ENCODE results near the gene STMP1. TPM values are rescaled to one million over a fixed set of nuclear protein-coding genes. Genes with fewer than 3 reads are reported as not detected.

STMP1 gene
- total and polyA plus RNA-seq, 2 of the 4 experiments (the other 2 are of a cell fraction) = 6.1 to 28.3 TPM

GRCh38 chr7:135666156-135666555 is 3.8 kb downstream of the STMP1 start:
- H4K20me1 ChIP-seq (ENCODE audit: insufficient read depth, low read length) = peaks cover 24% of the 10 kb centered on the region; the same call in 1 of the 2 replicates
- DNase-seq = peak; percentile 16
- no peaks in the 10 kb centered on the region for H3K9me3 ChIP-seq (ENCODE audit: control insufficient read depth, insufficient read depth, low read length)
- no peak overlapping the region for H3K56ac ChIP-seq (ENCODE audit: extremely low read depth, insufficient read depth, low read length)
- POLR2A ChIA-PET (ENCODE audit: unreplicated experiment) = no interaction called here
- no peak for TF ChIP-seq FOS (IDR thresholded peaks at IDR 0.05; ENCODE audit: low read depth, low read length)
- TF ChIP-seq ELK1 (IDR thresholded peaks at IDR 0.05; ENCODE audit: borderline replicate concordance, low read depth, low read length) = no peak
- peak; percentile 82 for TF ChIP-seq CEBPB (IDR thresholded peaks at IDR 0.05; ENCODE audit: low read depth, low read length)
- H4K8ac ChIP-seq (ENCODE audit: low read depth in 2 of 2, low read length in 2 of 2) = no peak overlapping the region
- no peak for ATAC-seq (ENCODE audit: low read depth)
- H2BK15ac ChIP-seq (ENCODE audit: low read depth, low read length) = no peak overlapping the region
- no peak overlapping the region for H2AK5ac ChIP-seq (ENCODE audit: low read depth, low read length)
- in situ Hi-C loops (cut with MboI; ENCODE audit: low sequenced_read_pairs) = loop anchor here (5.0 kb wide), 1 partner anchor 341 kb away; no protein-coding TSS in a partner anchor
- H3K4me1 ChIP-seq (ENCODE audit: control insufficient read depth, insufficient read depth, low read length) = peaks cover 13% of the 10 kb centered on the region
- no peak overlapping the region for H4K91ac ChIP-seq (ENCODE audit: insufficient read depth, low read depth, low read length)
- peaks cover 9% of the 10 kb centered on the region for H3K9me1 ChIP-seq (ENCODE audit: insufficient read depth, low read length)
- no peak overlapping the region for H2BK120ac ChIP-seq (ENCODE audit: low read depth, low read length)
- no peak overlapping the region for H3K4me3 ChIP-seq (ENCODE audit: insufficient read depth, low read depth, low read length)
- H3K27me3 ChIP-seq (ENCODE audit: control insufficient read depth, insufficient read depth, low read length) = no peaks in the 10 kb centered on the region
- 77% methylated on average over 5 of the region's 11 CpGs; no CpG with 5 or more reads in 1 of the 2 experiments for WGBS, 2 experiments (ENCODE audit: extremely low coverage in 2 of 2, insufficient read length in 1 of 2)
- H3K9ac ChIP-seq (ENCODE audit: low read depth, low read length) = no peak overlapping the region
- H3K27ac ChIP-seq (ENCODE audit: insufficient read depth, low read length) = no peak overlapping the region
- H2BK20ac ChIP-seq (ENCODE audit: low read depth, low read length) = no peak overlapping the region
- no peak overlapping the region for H2AFZ ChIP-seq (replicated peaks; ENCODE audit: low read length, poor library complexity)
- H4K5ac ChIP-seq (ENCODE audit: low read depth, low read length) = no peak overlapping the region
- no peak overlapping the region for H3K18ac ChIP-seq (ENCODE audit: low read depth, low read length)
- H3K4me2 ChIP-seq (ENCODE audit: low read depth, low read length) = no peak overlapping the region
- no TSS peak for BruUV-seq (replicated peaks)
- H3K23ac ChIP-seq (ENCODE audit: low read depth, low read length) = no peak overlapping the region
- no peak overlapping the region for H3K14ac ChIP-seq (replicated peaks; ENCODE audit: low read depth, low read length)
- intact Hi-C loops (cut with micrococcal nuclease) = loop anchor here (10.0 kb wide), 1 partner anchor 1209 kb away; no protein-coding TSS in a partner anchor
- H3K36me3 ChIP-seq (ENCODE audit: control insufficient read depth, insufficient read depth, low read length) = no peaks in the 10 kb centered on the region
- H2AK9ac ChIP-seq (replicated peaks; ENCODE audit: low read depth, low read length, poor library complexity) = no peak overlapping the region
- H2BK5ac ChIP-seq (ENCODE audit: low read depth, low read length, poor library complexity, severe bottlenecking) = no peak overlapping the region
- dilution Hi-C loops (cut with HindIII; ENCODE audit: low sequenced_read_pairs, unreplicated experiment) = no loop called here
- CTCF ChIA-PET = no interaction called here
- H3K4ac ChIP-seq (ENCODE audit: low read depth, low read length) = no peak overlapping the region
- peaks cover 8 to 52% of the 10 kb centered on the region in 2 experiments; a peak in 3 of 4 replicates for H3K79me1 ChIP-seq (ENCODE audit: low read depth in 1 of 2, low read length in 2 of 2)

Data from IMR-90 (cell line).